ENCODE measurements around the gene LMF1.
"Not testable (repeated sequence)": the region's sequence is repeated elsewhere in the genome, so short reads cannot be mapped to it uniquely, and the experiment has no call there.

The LMF1 gene

DNA sequence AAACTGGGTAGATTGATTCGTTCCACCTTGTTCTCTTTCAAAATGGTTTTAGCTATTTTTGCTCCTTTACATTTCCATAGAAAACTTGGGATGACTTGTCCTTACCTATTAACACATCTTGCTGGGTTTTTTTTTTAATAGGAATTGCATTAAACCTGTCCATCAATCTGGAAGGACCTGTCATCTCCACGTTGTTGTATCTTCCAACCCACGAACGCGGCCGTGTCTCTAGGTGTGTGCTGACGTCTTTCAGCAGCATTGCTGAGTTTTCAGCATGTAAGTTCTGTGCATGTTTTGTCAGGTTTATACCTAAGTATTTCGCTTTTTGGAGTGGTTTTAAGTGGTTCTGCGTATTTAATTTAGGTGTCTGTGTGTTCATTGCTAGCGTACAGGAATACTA, 109.9 kb downstream of the LMF1 start:
- H3K4me3 ChIP-seq (ENCODE audit: control insufficient read depth, low read depth, low read length) = no peak overlapping the region
- TF ChIP-seq, protein P1, sequence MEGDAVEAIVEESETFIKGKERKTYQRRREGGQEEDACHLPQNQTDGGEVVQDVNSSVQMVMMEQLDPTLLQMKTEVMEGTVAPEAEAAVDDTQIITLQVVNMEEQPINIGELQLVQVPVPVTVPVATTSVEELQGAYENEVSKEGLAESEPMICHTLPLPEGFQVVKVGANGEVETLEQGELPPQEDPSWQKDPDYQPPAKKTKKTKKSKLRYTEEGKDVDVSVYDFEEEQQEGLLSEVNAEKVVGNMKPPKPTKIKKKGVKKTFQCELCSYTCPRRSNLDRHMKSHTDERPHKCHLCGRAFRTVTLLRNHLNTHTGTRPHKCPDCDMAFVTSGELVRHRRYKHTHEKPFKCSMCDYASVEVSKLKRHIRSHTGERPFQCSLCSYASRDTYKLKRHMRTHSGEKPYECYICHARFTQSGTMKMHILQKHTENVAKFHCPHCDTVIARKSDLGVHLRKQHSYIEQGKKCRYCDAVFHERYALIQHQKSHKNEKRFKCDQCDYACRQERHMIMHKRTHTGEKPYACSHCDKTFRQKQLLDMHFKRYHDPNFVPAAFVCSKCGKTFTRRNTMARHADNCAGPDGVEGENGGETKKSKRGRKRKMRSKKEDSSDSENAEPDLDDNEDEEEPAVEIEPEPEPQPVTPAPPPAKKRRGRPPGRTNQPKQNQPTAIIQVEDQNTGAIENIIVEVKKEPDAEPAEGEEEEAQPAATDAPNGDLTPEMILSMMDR (conservative IDR thresholded peaks at IDR 0.05; ENCODE audit: control insufficient read depth, insufficient read depth, low read depth, low read length) = no peak
- no peak for DNase-seq (ENCODE audit: low read depth)

DNA sequence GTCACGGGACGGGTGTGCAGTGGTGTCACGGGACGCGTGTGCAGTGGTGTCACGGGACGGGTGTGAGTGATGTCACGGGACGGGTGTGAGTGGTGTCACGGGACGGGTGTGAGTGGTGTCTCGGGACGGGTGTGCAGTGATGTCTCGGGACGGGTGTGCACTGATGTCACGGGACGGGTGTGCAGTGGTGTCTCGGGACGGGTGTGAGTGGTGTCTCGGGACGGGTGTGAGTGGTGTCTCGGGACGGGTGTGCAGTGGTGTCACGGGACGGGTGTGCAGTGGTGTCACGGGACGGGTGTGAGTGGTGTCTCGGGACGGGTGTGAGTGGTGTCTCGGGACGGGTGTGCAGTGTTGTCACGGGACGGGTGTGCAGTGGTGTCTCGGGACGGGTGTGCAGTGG, 111.8 kb downstream of the LMF1 start:
- DNase-seq (ENCODE audit: low read depth); H3K4me3 ChIP-seq (ENCODE audit: control insufficient read depth, low read depth, low read length): not testable (repeated sequence)

DNA sequence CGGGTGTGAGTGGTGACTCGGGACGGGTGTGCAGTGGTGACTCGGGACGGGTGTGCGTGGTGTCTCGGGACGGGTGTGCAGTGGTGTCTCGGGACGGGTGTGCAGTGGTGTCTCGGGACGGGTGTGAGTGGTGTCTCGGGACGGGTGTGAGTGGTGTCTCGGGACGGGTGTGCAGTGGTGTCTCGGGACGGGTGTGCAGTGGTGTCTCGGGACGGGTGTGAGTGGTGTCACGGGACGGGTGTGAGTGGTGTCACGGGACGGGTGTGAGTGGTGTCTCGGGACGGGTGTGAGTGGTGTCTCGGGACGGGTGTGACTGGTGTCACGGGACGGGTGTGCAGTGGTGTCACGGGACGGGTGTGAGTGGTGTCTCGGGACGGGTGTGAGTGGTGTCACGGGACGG, 112.3 kb downstream of the LMF1 start:
- not testable (repeated sequence) for H3K4me3 ChIP-seq (ENCODE audit: control insufficient read depth, low read depth, low read length); DNase-seq (ENCODE audit: low read depth)

DNA sequence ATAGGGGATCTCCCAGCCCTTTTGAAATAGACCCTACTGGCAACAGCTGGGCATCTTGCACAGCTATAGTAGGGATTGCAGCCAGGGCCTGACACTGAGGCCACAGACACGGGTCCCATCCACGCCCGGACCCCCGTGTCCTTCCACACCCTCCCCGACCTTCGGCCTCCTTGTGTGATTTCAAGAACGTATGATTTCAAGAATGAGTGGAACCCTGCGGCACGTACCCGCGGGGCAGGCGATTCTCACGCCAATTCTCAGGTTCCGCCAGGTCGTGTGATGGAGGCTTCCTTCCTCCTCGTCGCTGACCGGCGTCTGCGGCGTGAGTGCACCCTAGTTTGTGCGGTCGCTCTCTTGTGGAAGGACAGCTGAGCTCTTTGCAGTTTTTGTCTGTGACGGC, 114.0 kb downstream of the LMF1 start:
- H3K4me3 ChIP-seq (ENCODE audit: control insufficient read depth, low read depth, low read length) = no peak overlapping the region
- TF ChIP-seq, protein P1 (conservative IDR thresholded peaks at IDR 0.05; ENCODE audit: control insufficient read depth, insufficient read depth, low read depth, low read length) = no peak

DNA sequence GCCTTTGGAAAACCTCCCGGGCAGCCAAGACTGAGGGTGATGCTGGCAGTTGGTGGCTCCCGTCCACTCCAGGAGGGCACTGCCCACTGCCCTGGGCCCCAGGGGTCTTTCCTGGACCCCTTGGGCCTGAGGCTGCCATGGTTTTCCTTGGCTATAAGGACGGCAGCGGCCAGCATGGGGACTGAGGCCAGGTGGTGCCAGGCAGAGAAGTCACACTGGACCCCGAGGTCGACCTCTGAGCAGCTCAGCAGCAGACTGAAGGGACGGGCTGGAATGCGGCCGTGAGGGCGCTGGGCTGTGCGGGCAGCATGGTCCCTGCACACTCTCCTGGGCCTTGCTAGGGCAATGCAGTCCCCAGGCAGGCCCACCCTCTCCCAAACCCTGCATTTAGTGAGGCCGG, 114.7 kb downstream of the LMF1 start:
- TF ChIP-seq, protein P1 (conservative IDR thresholded peaks at IDR 0.05; ENCODE audit: control insufficient read depth, insufficient read depth, low read depth, low read length) = no peak

More for the DNA sequence above, 114.0 kb downstream of the LMF1 start:
- DNase-seq (ENCODE audit: low read depth) = no peak

DNA sequence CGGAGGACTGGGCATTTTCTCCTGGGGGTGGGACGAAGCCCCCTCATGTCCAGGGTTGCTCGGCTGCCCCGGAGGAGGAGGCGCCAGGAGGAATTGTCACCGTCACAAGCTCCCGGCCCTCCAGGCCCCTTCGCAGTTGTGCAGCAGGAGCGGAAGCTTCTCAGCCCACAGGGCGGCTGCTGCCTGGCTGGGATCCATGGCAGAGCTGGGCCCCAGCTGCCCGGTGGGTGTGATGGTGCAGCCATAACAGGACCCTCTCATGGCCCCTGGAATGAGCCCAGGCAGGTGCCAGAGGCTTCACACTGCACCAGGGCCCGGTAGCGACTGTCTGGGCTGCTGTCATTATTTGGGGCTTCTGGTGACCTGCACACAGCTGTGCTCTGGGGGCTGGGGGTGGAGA, 115.3 kb downstream of the LMF1 start:
- DNase-seq (ENCODE audit: low read depth) = no peak
- TF ChIP-seq, protein P1 (conservative IDR thresholded peaks at IDR 0.05; ENCODE audit: control insufficient read depth, insufficient read depth, low read depth, low read length) = no peak
- H3K4me3 ChIP-seq (ENCODE audit: control insufficient read depth, low read depth, low read length) = no peak overlapping the region

More for the DNA sequence above, 114.7 kb downstream of the LMF1 start:
- DNase-seq (ENCODE audit: low read depth) = no peak
- no peak overlapping the region for H3K4me3 ChIP-seq (ENCODE audit: control insufficient read depth, low read depth, low read length)

DNA sequence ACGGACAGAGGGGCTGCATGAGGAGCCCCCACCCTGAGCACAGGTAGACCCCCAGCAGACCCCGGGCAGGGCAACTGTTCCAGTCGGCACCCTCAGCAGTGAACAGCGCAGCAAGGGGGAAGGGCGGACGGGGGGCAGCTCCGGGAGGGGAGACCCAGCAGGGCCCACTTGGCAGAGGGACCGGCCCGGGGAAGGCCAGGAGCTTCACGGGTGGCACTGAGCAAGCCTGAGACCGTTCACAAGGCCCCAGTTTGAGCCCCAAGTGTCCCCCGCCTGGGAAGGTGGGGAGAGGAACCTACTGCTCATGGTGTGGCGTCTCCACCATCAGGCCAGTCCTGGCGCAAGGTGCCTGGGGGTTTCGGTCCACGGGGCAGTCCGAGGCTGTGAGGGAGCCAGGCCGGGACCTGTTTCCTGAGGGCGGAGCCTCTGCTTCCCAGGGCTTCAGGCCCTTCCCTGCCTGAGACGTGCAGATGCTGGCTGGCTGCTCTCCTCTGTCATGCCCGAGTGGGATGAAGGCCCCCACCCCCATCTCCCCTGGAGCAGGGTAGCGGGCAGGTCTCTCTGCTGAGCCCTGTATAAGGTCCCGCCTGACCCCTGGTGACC, 115.9 kb downstream of the LMF1 start:
- TF ChIP-seq, protein P1 (conservative IDR thresholded peaks at IDR 0.05; ENCODE audit: control insufficient read depth, insufficient read depth, low read depth, low read length) = no peak
- no peak for DNase-seq (ENCODE audit: low read depth)
- H3K4me3 ChIP-seq (ENCODE audit: control insufficient read depth, low read depth, low read length) = no peak overlapping the region

All from fibroblast of mammary gland (primary cell).